ENCODE results near the gene TUBGCP6.

- TF ChIP-seq POLR2A (IDR thresholded peaks at IDR 0.05; ENCODE audit: low read length) (no peak), GATA1 (IDR thresholded peaks at IDR 0.05; ENCODE audit: low read depth, low read length) (no peak)
Measured at GRCh38 chr22:50280022-50280707, 35.3 kb upstream of the TUBGCP6 start.
